H1 (cell line): ENCODE data around the gene OTOP3. TPM values are rescaled to one million over a fixed set of nuclear protein-coding genes. Genes with fewer than 3 reads are reported as not detected.

Source experiments
- CTCF ChIA-PET: fragments of 300-600 bp; sonication (Branson Sonifier 250); formaldehyde crosslinking; loops from one replicate; lab custom pipeline; 2021; ENCODE audit not compliant: partially characterized antibody; lab: Charles Lee
- POLR2A ChIA-PET: fragments of 300-600 bp; sonication (Branson Sonifier 250); formaldehyde crosslinking; loops from one replicate; lab custom pipeline; 2021; ENCODE audit warnings: inconsistent platforms; ENCODE audit not compliant: partially characterized antibody; lab: Charles Lee
- DNase-seq, 2 experiments: peaks; one replicate each; pipeline versions ENCODE4 v3.0.0 to v3.0.0-alpha.2; 2010 to 2022; ENCODE audit warnings: low spot score in 2 of 2, low read depth in 1 of 2, mixed read lengths in 1 of 2
- FAIRE-seq: peaks from 2 replicates; lab custom pipeline; 2011; peaks lifted over from hg19 to GRCh38; lab: Jason Lieb, UNC
- H2AFZ ChIP-seq: 2 replicates; pipeline ENCODE4 v1.8.1; 2012; ENCODE audit warnings: low read length, inconsistent platforms
- H2AK5ac ChIP-seq: 2 replicates; pipeline ENCODE4 v1.6.1; 2013; ENCODE audit warnings: low read depth, low read length
- H2BK120ac ChIP-seq: replicated peaks from 2 replicates; pipeline ENCODE3; 2013; ENCODE audit warnings: low read depth, low read length, inconsistent platforms
- H2BK12ac ChIP-seq: 2 replicates; pipeline ENCODE4 v1.6.1; 2013; ENCODE audit warnings: low read depth, low read length
- H2BK15ac ChIP-seq: 2 replicates; pipeline ENCODE4 v1.6.1; 2013; ENCODE audit warnings: low read length
- H2BK20ac ChIP-seq: 2 replicates; pipeline ENCODE4 v1.6.1; 2013; ENCODE audit warnings: low read length
- H2BK5ac ChIP-seq: 2 replicates; pipeline ENCODE4 v1.6.1; 2013; ENCODE audit warnings: low read depth, low read length
- H3K14ac ChIP-seq: 2 replicates; pipeline ENCODE4 v1.6.1; 2013; ENCODE audit warnings: inconsistent platforms; ENCODE audit not compliant: insufficient read length
- H3K18ac ChIP-seq: 2 replicates; pipeline ENCODE4 v1.6.1; 2013; ENCODE audit warnings: low read length; ENCODE audit errors: extremely low read depth
- H3K23ac ChIP-seq: 2 replicates; pipeline ENCODE4 v1.6.1; 2013; ENCODE audit warnings: inconsistent platforms; ENCODE audit not compliant: insufficient read length
- H3K23me2 ChIP-seq: 2 replicates; pipeline ENCODE4 v1.6.1; 2013; ENCODE audit warnings: low read depth, low read length
- H3K27ac ChIP-seq: 2 replicates; pipeline ENCODE4 v1.6.1; 2011; ENCODE audit warnings: low read depth, low read length, inconsistent platforms
- H3K27me3 ChIP-seq, 4 experiments: replicated peaks in 1 of 4; 1 replicate in 1 of 4; 2 replicates in 3 of 4; pipeline versions ENCODE4 v1.6.1 to v1.8.1; 2011 to 2013; ENCODE audit warnings: low read length in 3 of 4, mild to moderate bottlenecking in 3 of 4, inconsistent platforms in 2 of 4, mixed read lengths in 2 of 4, moderate library complexity in 1 of 4; ENCODE audit not compliant: control insufficient read depth in 3 of 4, insufficient read depth in 3 of 4; ENCODE audit errors: extremely low read depth in 1 of 4
- H3K36me3 ChIP-seq, 4 experiments: 2 replicates each; pipeline versions ENCODE4 v1.6.1 to v1.8.1; 2011 to 2013; ENCODE audit warnings: mild to moderate bottlenecking in 4 of 4, low read length in 3 of 4, moderate library complexity in 2 of 4, control low read depth in 1 of 4, inconsistent platforms in 1 of 4; ENCODE audit not compliant: insufficient read depth in 4 of 4, control insufficient read depth in 2 of 4
- H3K4ac ChIP-seq: replicated peaks from 2 replicates; pipeline ENCODE3; 2013; ENCODE audit warnings: low read length, low read depth, mixed read lengths, inconsistent platforms; ENCODE audit not compliant: insufficient read length
- H3K4me1 ChIP-seq, 4 experiments: replicated peaks in 1 of 4; 1 replicate in 1 of 4; 2 replicates in 3 of 4; pipeline versions ENCODE4 v1.6.1 to v1.8.1; 2011 to 2013; ENCODE audit warnings: low read length in 3 of 4, inconsistent platforms in 2 of 4, mixed read lengths in 1 of 4; ENCODE audit not compliant: insufficient read depth in 4 of 4, control insufficient read depth in 3 of 4
- H3K4me2 ChIP-seq, 2 experiments: 2 replicates each; pipeline versions ENCODE4 v1.6.1 to v1.8.1; 2011 to 2013; ENCODE audit warnings: low read depth in 2 of 2, low read length in 2 of 2, control low read depth in 1 of 2, inconsistent platforms in 1 of 2, mild to moderate bottlenecking in 1 of 2; ENCODE audit not compliant: insufficient read depth in 1 of 2
- H3K4me3 ChIP-seq, 4 experiments: fragments of 200-600, 300-600 bp in 1 of 4; sonication (generic), shearing (Covaris generic), sonication (Bioruptor Twin) in 1 of 4; 2 replicates each; pipeline versions ENCODE4 v1.5.1 to v1.8.1; 2011 to 2016; ENCODE audit warnings: low read length in 4 of 4, low read depth in 3 of 4, control low read depth in 2 of 4, inconsistent platforms in 2 of 4, mild to moderate bottlenecking in 2 of 4, mixed read lengths in 1 of 4, moderate library complexity in 1 of 4; ENCODE audit not compliant: insufficient read depth in 2 of 4; ENCODE audit errors: extremely low read depth in 1 of 4
- H3K56ac ChIP-seq: replicated peaks from 2 replicates; pipeline ENCODE3; 2013; ENCODE audit warnings: low read depth, mild to moderate bottlenecking, mixed read lengths, low read length, inconsistent platforms; ENCODE audit not compliant: insufficient read length
- H3K79me1 ChIP-seq: 2 replicates; pipeline ENCODE4 v1.6.1; 2013; ENCODE audit warnings: low read depth, low read length, control low read depth
- H3K79me2 ChIP-seq, 2 experiments: 2 replicates each; pipeline versions ENCODE4 v1.6.1 to v1.8.1; 2012 to 2013; ENCODE audit warnings: low read length in 2 of 2, mild to moderate bottlenecking in 2 of 2, inconsistent platforms in 1 of 2; ENCODE audit not compliant: insufficient read depth in 2 of 2, control insufficient read depth in 1 of 2
- H3K9ac ChIP-seq, 4 experiments: replicated peaks in 1 of 4; 1 replicate in 1 of 4; 2 replicates in 3 of 4; pipeline versions ENCODE4 v1.6.1 to v1.8.1; 2011 to 2013; ENCODE audit warnings: low read depth in 3 of 4, low read length in 3 of 4, control low read depth in 2 of 4, mild to moderate bottlenecking in 2 of 4, moderate library complexity in 2 of 4, inconsistent platforms in 1 of 4; ENCODE audit errors: extremely low read depth in 1 of 4
- H3K9me3 ChIP-seq, 2 experiments: 2 replicates each; pipeline versions ENCODE4 v1.6.1 to v1.8.1; 2012 to 2013; ENCODE audit warnings: mild to moderate bottlenecking in 2 of 2, moderate library complexity in 2 of 2, control low read depth in 1 of 2, inconsistent platforms in 1 of 2, low read depth in 1 of 2, low read length in 1 of 2, mixed read lengths in 1 of 2; ENCODE audit not compliant: insufficient read depth in 2 of 2
- H4K20me1 ChIP-seq, 2 experiments: replicated peaks in 1 of 2; 2 replicates each; pipeline versions ENCODE3 to v1.8.1; 2011 to 2013; ENCODE audit warnings: inconsistent platforms in 2 of 2, low read length in 2 of 2, mild to moderate bottlenecking in 1 of 2; ENCODE audit not compliant: insufficient read depth in 2 of 2, control insufficient read depth in 1 of 2
- H4K5ac ChIP-seq: 2 replicates; pipeline ENCODE4 v1.6.1; 2013; ENCODE audit warnings: low read length, low read depth, mixed read lengths, inconsistent platforms; ENCODE audit not compliant: insufficient read length
- H4K8ac ChIP-seq: 2 replicates; pipeline ENCODE4 v1.8.0; 2013; ENCODE audit warnings: mild to moderate bottlenecking, moderate library complexity, low read length, inconsistent platforms; ENCODE audit not compliant: insufficient read depth; ENCODE audit errors: extremely low read depth
- H4K91ac ChIP-seq: replicated peaks from 2 replicates; pipeline ENCODE3; 2013; ENCODE audit warnings: low read length, mixed read lengths, inconsistent platforms; ENCODE audit not compliant: insufficient read length
- BACH1 ChIP-seq: IDR thresholded peaks from 2 replicates; pipeline ENCODE4 v1.6.1; 2012; ENCODE audit warnings: low read length, improper control_type of control experiment
- BCL11A ChIP-seq, 2 experiments: IDR thresholded peaks; one replicate each; pipeline ENCODE4 v1.6.1; 2011; ENCODE audit warnings: low read depth in 2 of 2, low read length in 2 of 2, mild to moderate bottlenecking in 2 of 2
- CBX8 ChIP-seq: fragments of 300-800, 300-1000 bp; sonication (generic); IDR thresholded peaks from 2 replicates; pipeline ENCODE4 v1.7.1; 2016; ENCODE audit warnings: low read depth, low read length, borderline replicate concordance
- CREB1 ChIP-seq: IDR thresholded peaks from 2 replicates; pipeline ENCODE4 v1.6.1; 2012; ENCODE audit warnings: inconsistent platforms
- CTBP2 ChIP-seq: IDR thresholded peaks from 2 replicates; pipeline ENCODE4 v1.7.0; 2011; ENCODE audit warnings: borderline replicate concordance, mild to moderate bottlenecking, moderate library complexity, mixed read lengths, low read length; ENCODE audit not compliant: insufficient read depth, insufficient read length
- E2F6 ChIP-seq: IDR thresholded peaks from 2 replicates; pipeline ENCODE4 v1.6.1; 2012; ENCODE audit warnings: inconsistent platforms
- EZH2 ChIP-seq: fragments of 200-600 bp; sonication (generic); IDR thresholded peaks from 2 replicates; pipeline ENCODE4 v1.7.1; 2012; ENCODE audit warnings: low read depth, mild to moderate bottlenecking, moderate library complexity, low read length, inconsistent platforms; ENCODE audit not compliant: severe bottlenecking
- FOSL1 ChIP-seq: IDR thresholded peaks from 2 replicates; pipeline ENCODE4 v1.6.1; 2011; ENCODE audit warnings: mild to moderate bottlenecking, low read depth, low read length, moderate library complexity; ENCODE audit not compliant: insufficient read depth
- NRF1 ChIP-seq: IDR thresholded peaks from 2 replicates; pipeline ENCODE4 v1.6.1; 2011; ENCODE audit warnings: mild to moderate bottlenecking, low read depth, low read length, improper control_type of control experiment
- POLR2AphosphoS5 ChIP-seq: IDR thresholded peaks from 2 replicates; pipeline ENCODE4 v1.6.1; 2011; ENCODE audit warnings: low read depth, low read length
- RXRA ChIP-seq: IDR thresholded peaks from 2 replicates; pipeline ENCODE4 v1.6.1; 2011; ENCODE audit warnings: low read depth, mild to moderate bottlenecking, low read length, moderate library complexity; ENCODE audit not compliant: insufficient read depth
- SIN3A ChIP-seq, 2 experiments: IDR thresholded peaks in 1 of 2; conservative IDR thresholded peaks in 1 of 2; 2 replicates each; pipeline ENCODE4 v1.6.1; 2011 to 2012; ENCODE audit warnings: low read length in 2 of 2, improper control_type of control experiment in 1 of 2, low read depth in 1 of 2, mild to moderate bottlenecking in 1 of 2
- TBP ChIP-seq: IDR thresholded peaks from 2 replicates; pipeline ENCODE4 v1.6.1; 2011; ENCODE audit warnings: low read depth, low read length, improper control_type of control experiment
- WGBS, 2 experiments: shearing (Covaris generic) in 1 of 2; methylation state at CpG; one replicate each; pipeline versions ENCODE4 v1.1.6 to v1.1.7; 2013 to 2015; ENCODE audit warnings: low lambda C conversion rate in 2 of 2, mixed read lengths in 2 of 2, inconsistent platforms in 1 of 2, low coverage in 1 of 2, missing lambda C conversion rate in 1 of 2; ENCODE audit not compliant: insufficient replicate concordance in 2 of 2, insufficient coverage in 1 of 2, insufficient read length in 1 of 2; ENCODE audit errors: extremely low coverage in 1 of 2, missing lambda C conversion rate in 1 of 2; 5-methylcytosine and 5-hydroxymethylcytosine counted together
- polyA plus RNA-seq, 7 experiments: library from polyadenylated mRNA; depleted of rRNA in 3 of 7; stranded (reverse) in 5 of 7; unstranded in 2 of 7; fragments of >200 nt in 5 of 7; fragments of 200-250 nt in 2 of 7; gene quantifications; 1 replicate in 5 of 7; 2 replicates in 1 of 7; 4 replicates in 1 of 7; pipeline versions ENCODE4 v1.2.1 to v1.2.3, GENCODE V29; 2011 to 2013; ENCODE audit warnings: missing spikeins in 2 of 7, mixed read lengths in 2 of 7
- total RNA-seq: library from RNA; stranded (reverse); fragmentation: NEBNext Ultra II Directional; extraction: Animal tissue kit (Norgen Biotek cat#: 25700); gene quantifications from 2 replicates; pipeline ENCODE4 v1.2.1, GENCODE V29; 2021

The OTOP3 gene
- total and polyA plus RNA-seq, 2 of the 8 experiments (the other 6 are each of a cell fraction or from before 2014, with no cell fraction given), result 0.05 TPM; not detected in 1

- H3K56ac ChIP-seq, result no peak overlapping the region
- H3K23me2 ChIP-seq, result peaks cover 9% of the 10 kb centered on the region; the same call in 1 of the 2 replicates
- POLR2A ChIA-PET, result interaction anchor here (1.8 kb wide), 1 partner anchor 49 kb away, joined by 4 read pairs; the partner anchor contains the start of gene FDXR
- H3K14ac ChIP-seq, result no peak overlapping the region
- no peaks in the 10 kb centered on the region for H3K79me1 ChIP-seq
- peaks cover 0 to 19% (median 16%) of the 10 kb centered on the region in 4 experiments; a peak in 6 of 7 replicates for H3K4me1 ChIP-seq
- FAIRE-seq, result no peak
- H2BK15ac ChIP-seq, result 0 out of 2 replicates have a peak overlapping the region, but pooled peaks have one; percentile 46
- H3K79me2 ChIP-seq, result no peaks in the 10 kb centered on the region
- no peak overlapping the region for H4K91ac ChIP-seq
- no peak for DNase-seq
- H4K5ac ChIP-seq, result no peak overlapping the region
- H3K4me3 ChIP-seq, result no peak overlapping the region
- no peak overlapping the region for H2BK120ac ChIP-seq
- no peak overlapping the region; a peak in 1 of 4 replicates for H3K4me2 ChIP-seq
- H3K9ac ChIP-seq, result no peak overlapping the region
- no peaks in the 10 kb centered on the region for H3K9me3 ChIP-seq
- H3K4ac ChIP-seq, result no peak overlapping the region
- no peak overlapping the region; the same call in 1 of the 2 replicates for H3K18ac ChIP-seq
- no peak overlapping the region for H2BK5ac ChIP-seq
- WGBS, 2 experiments, result 83% methylated on average over 2 of the region's 2 CpGs; no CpG with 5 or more reads in 1 of the 2 experiments
- H3K27me3 ChIP-seq, result peaks cover 40 to 53% (median 44%) of the 10 kb centered on the region in 4 experiments
- H2AK5ac ChIP-seq, result no peak overlapping the region
- peak overlapping the region; percentile 90; the same call in 1 of the 2 replicates for H2BK12ac ChIP-seq
- H2AFZ ChIP-seq, result no peak overlapping the region
- H4K20me1 ChIP-seq, result peaks cover 0 to 6% of the 10 kb centered on the region in 2 experiments
- CTCF ChIA-PET, result interaction anchor here (0.6 to 49.9 kb wide), 8 partner anchors 11 to 595 kb away, joined by 3 to 1072 read pairs (median 4); partner anchors contain the start of genes FADS6, FDXR and TSEN54
- no peaks in the 10 kb centered on the region; a peak in 1 of 8 replicates for H3K36me3 ChIP-seq
- no peak overlapping the region for H3K27ac ChIP-seq
- H4K8ac ChIP-seq, result no peak overlapping the region
- no peak overlapping the region for H2BK20ac ChIP-seq
- H3K23ac ChIP-seq, result no peak overlapping the region
- TF ChIP-seq CTBP2 (no peak), TBP (no peak), EZH2 (no peak), CREB1 (no peak), FOSL1 (no peak), BACH1 (no peak), SIN3A (conservative IDR thresholded peaks at IDR 0.05 in 1 of 2, IDR thresholded peaks at IDR 0.05 in 1 of 2; ENCODE audit: low read depth in 1 of 2, low read length in 2 of 2) (no peak), NRF1 (no peak), BCL11A (IDR thresholded peaks at IDR 0.05; ENCODE audit: low read depth in 2 of 2, low read length in 2 of 2) (no peak), E2F6 (no peak), POLR2AphosphoS5 (no peak), CBX8 (no peak), RXRA (no peak)
These were observed 13.9 kb upstream of the OTOP3 start for GRCh38 chr17:74921769-74922168.
